ENCODE measurements around the gene CTDP1.
"Not testable (repeated sequence)": the region's sequence is repeated elsewhere in the genome, so short reads cannot be mapped to it uniquely, and the experiment has no call there.

Gene CTDP1

GRCh38 chr18:79706006-79706405 lies 26.4 kb downstream of the CTDP1 start:
- DNase-seq: no peak

GRCh38 chr18:79706658-79707057 lies 27.1 kb downstream of the CTDP1 start:
- DNase-seq: no peak

GRCh38 chr18:79707239-79707638 lies 27.6 kb downstream of the CTDP1 start:
- no peak for DNase-seq

GRCh38 chr18:79707671-79708070 lies 28.1 kb downstream of the CTDP1 start:
- no peak for DNase-seq

GRCh38 chr18:79708412-79708811 lies 28.8 kb downstream of the CTDP1 start:
- DNase-seq: no peak

- no peak for DNase-seq
These were observed 32.7 kb downstream of the CTDP1 start for GRCh38 chr18:79712206-79712857.

- DNase-seq: no peak
These were observed 33.7 kb downstream of the CTDP1 start for GRCh38 chr18:79713341-79713740.

- no peak for DNase-seq
These were observed 35.1 kb downstream of the CTDP1 start for GRCh38 chr18:79714531-79715240.

- DNase-seq: no peak
These were observed 35.7 kb downstream of the CTDP1 start for GRCh38 chr18:79715280-79715679.

- DNase-seq: no peak
These were observed 37.5 kb downstream of the CTDP1 start for GRCh38 chr18:79717059-79717458.

- DNase-seq: no peak
These were observed 38.0 kb downstream of the CTDP1 start for GRCh38 chr18:79717555-79718074.

- DNase-seq: no peak
These were observed 38.5 kb downstream of the CTDP1 start for GRCh38 chr18:79718126-79718525.

GRCh38 chr18:79718878-79719477 lies 39.4 kb downstream of the CTDP1 start:
- DNase-seq: no peak

- not testable (repeated sequence) for DNase-seq
These were observed 40.1 kb downstream of the CTDP1 start for GRCh38 chr18:79719478-79720358.

GRCh38 chr18:79720359-79720733 lies 40.7 kb downstream of the CTDP1 start:
- no peak for DNase-seq

GRCh38 chr18:79723036-79723435 lies 43.4 kb downstream of the CTDP1 start:
- DNase-seq: no peak

- DNase-seq: no peak
These were observed 44.0 kb downstream of the CTDP1 start for GRCh38 chr18:79723628-79724027.

- DNase-seq: no peak
These were observed 44.9 kb downstream of the CTDP1 start for GRCh38 chr18:79724299-79725080.

- DNase-seq: no peak
These were observed 45.9 kb downstream of the CTDP1 start for GRCh38 chr18:79725486-79725885.

- DNase-seq: no peak
These were observed 47.1 kb downstream of the CTDP1 start for GRCh38 chr18:79726721-79727120.

GRCh38 chr18:79727211-79727610 lies 47.6 kb downstream of the CTDP1 start:
- DNase-seq: no peak

- DNase-seq: no peak
These were observed 49.5 kb downstream of the CTDP1 start for GRCh38 chr18:79728931-79729586.

Data from stimulated activated CD4-positive, alpha-beta T cell treated with anti-CD3 and anti-CD28 coated beads, Interleukin-4, amount 100 ng/mL, for 4 hours (primary cell).